GM18907 (cell line): ENCODE results near the gene CEP70.
"Not testable (repeated sequence)": the region's sequence is repeated elsewhere in the genome, so short reads cannot be mapped to it uniquely, and the experiment has no call there.

Experiments
- ATAC-seq: cut with Tn5 transposase; IDR thresholded peaks from one replicate; pipeline ENCODE4 v1.9.1; 2021; ENCODE audit warnings: mild to moderate bottlenecking, moderate library complexity; ENCODE audit not compliant: unreplicated experiment

Gene CEP70

GRCh38 chr3:138455801-138456716, 138.0 kb downstream of the CEP70 start:
- ATAC-seq: no peak

GRCh38 chr3:138453940-138454339, 140.1 kb downstream of the CEP70 start:
- ATAC-seq: not testable (repeated sequence)

- ATAC-seq: no peak
Observed at GRCh38 chr3:138452436-138452835, 141.6 kb downstream of the CEP70 start.

GRCh38 chr3:138451595-138452162, 142.4 kb downstream of the CEP70 start:
- ATAC-seq: no peak

GRCh38 chr3:138450704-138451424, 143.2 kb downstream of the CEP70 start:
- ATAC-seq: no peak

GRCh38 chr3:138450181-138450580, 143.9 kb downstream of the CEP70 start:
- ATAC-seq: no peak

GRCh38 chr3:138449490-138449889, 144.6 kb downstream of the CEP70 start:
- ATAC-seq: no peak

GRCh38 chr3:138448631-138449030, 145.4 kb downstream of the CEP70 start:
- no peak for ATAC-seq

GRCh38 chr3:138445654-138446053, 148.4 kb downstream of the CEP70 start:
- ATAC-seq: no peak

- ATAC-seq: no peak
Observed at GRCh38 chr3:138445236-138445635, 148.8 kb downstream of the CEP70 start.
